GM12872 (cell line): ENCODE results near the gene RADIL.

Experiments
- TF ChIP-seq, protein P1 (sequence below): IDR thresholded peaks from 3 replicates; pipeline ENCODE4 v1.5.1; 2011; ENCODE audit warnings: low read depth, mild to moderate bottlenecking, low read length, moderate library complexity; ENCODE audit not compliant: insufficient read depth

Gene RADIL

DNA sequence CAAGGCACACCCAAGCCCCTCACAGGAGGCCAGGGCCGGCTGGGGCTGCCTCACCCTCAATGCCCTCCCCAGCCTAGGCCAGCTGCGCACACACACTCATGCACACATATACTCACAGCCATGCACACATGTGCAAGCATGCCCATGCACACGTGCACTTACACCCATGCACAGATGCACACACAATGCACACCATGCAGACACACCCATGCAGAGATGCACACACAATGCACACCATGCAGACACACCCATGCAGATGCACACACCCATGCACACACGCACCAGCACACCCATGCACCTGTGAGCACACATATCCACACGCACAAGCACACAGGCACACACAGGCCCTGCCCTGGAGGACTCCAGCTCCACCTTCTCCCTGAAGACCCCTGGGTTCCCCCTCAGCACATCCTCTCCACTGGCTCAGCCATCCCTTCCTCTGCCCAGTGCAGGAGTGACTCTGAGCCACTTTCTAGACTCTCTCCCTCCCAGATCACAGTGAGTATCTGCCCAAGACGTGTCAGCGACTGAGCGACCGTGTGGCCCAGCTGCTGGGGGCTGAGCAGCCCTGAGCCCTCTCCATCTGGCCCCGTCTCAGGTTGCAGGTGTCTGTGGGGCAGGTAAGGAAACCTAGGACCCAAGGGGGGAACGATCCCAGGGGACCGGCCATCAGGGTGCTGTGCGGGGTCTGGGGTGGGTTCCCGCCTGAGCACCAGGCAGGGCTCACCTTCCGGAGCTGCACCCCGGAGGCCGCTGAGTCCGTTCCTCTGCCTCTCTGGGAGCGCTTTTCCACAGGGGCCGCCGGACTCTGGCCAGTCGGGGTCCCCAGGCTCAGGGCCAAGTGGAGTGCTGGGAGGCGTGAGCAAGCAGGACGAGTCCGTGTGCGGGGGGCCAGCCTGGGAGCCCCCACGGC, 82.3 kb downstream of the RADIL start:
- TF ChIP-seq, protein P1, sequence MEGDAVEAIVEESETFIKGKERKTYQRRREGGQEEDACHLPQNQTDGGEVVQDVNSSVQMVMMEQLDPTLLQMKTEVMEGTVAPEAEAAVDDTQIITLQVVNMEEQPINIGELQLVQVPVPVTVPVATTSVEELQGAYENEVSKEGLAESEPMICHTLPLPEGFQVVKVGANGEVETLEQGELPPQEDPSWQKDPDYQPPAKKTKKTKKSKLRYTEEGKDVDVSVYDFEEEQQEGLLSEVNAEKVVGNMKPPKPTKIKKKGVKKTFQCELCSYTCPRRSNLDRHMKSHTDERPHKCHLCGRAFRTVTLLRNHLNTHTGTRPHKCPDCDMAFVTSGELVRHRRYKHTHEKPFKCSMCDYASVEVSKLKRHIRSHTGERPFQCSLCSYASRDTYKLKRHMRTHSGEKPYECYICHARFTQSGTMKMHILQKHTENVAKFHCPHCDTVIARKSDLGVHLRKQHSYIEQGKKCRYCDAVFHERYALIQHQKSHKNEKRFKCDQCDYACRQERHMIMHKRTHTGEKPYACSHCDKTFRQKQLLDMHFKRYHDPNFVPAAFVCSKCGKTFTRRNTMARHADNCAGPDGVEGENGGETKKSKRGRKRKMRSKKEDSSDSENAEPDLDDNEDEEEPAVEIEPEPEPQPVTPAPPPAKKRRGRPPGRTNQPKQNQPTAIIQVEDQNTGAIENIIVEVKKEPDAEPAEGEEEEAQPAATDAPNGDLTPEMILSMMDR, result no peak

DNA sequence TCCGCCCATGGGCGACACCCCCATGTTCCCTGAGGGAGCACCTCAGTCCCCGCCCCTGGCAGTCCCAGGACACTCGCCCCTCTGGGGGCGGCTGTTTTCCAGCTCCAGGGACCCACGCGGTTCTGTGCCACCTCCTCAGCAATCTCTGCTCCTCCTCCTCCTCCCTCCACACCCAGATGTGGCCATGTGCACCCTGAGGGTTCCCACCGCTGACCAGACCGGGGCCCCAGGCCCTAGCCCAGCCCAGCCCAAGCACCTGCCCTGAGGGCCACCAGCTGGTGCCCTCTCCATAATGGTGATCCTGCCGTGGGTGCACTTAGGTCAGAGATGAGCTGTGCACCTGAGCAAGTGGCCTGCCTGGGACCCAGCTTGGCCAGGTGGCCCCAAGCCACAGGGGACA, 83.0 kb downstream of the RADIL start:
- TF ChIP-seq, protein P1, result no peak

DNA sequence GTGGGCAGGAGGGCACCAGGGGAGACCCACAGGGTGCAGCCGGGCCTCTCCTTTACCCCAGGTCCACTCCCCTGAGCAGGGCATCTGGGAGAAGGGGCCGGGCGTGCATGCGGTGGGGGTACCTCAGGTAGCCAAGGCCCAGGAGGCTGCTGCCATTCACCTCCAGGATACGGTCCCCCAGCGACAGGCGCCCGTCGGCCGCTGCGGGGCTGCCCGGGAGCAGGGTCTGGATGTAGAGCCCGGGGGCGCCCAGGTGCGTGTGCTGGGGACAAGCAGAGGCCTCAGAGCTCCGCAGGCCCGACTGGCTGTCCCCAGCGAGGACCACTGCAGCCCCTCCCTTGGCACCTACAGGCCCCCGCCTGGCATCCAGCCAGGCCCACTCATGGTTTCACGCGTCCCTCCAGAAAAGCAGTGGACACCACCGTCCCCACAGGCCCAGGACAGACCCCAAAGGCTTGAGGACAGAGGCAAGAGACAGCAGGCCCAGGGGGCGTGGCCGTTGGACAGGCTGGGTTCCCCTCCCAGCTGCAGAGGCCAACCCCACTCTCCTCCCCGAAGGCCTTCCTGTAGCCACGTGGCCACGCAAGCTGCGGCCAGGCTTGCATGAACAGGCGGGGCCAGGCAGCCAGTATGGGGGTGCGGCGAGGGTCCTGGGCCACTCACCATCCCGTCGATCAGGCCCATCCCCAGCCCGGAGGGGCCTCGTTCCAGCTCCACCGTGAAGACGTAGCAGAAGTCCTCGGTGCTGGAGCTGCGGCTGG, 83.8 kb downstream of the RADIL start:
- TF ChIP-seq, protein P1, result no peak

DNA sequence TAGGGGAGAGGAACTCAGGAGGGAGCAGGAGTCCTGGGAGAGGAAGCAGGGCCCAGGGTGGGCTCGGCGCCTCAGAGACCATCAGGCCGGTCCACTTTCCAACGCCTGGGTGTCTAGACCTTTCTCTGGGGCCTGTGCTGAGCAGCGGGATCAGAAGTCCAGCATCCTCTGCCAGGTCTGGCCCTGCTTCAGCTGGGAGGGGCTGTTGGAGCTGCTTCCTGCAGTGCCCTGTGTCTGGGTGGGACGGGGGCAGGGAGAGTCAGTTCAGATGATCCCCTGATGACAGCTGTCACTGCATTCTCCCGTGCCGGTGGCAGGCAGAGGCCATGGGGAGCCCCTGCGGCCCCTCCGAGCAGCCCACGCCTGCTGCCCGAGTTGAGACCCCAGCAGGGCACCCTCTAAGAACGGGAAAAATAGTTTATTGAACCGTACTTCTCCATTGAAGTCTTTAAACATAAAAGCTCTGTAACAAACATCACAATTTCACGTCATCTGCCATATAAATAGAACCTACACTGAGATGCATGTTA, 84.7 kb downstream of the RADIL start:
- TF ChIP-seq, protein P1, result no peak

DNA sequence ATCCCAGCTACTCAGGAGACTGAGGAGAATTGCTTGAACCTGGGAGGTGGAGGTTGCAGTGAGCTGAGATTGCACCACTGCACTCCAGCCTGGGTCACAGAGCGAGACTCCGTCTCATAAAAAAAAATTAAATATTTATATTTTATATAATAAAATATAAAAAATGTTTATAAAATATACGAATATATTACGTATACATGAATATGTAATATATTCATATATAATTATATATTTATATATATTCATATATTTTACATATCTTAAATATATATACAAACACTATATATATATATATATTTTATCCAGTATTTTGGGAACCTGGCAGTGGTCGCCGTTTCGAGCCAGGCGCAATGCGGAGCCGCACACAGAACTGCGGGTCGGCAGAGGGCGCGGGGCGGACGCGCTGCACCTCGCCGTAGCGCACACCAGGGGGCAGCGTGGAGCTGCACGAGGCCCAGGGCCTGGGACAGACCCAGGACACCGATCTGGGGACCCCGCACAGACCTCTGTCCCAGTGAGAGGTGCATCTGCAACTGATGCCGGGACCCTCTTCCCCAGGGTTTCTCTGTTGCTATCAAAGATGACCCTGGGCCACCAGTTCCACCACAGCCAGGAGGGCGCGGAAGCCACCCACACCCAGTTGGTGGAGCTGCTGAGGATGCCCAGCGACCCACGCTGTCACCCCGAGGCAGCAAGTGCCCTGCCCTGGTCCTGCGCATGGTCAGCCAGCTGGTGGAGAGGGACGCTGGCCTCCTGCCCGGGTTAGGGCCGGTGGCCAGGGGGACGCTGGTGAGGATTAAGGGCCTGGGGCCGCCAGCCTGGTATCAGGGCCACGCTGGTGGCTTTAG, 85.4 kb downstream of the RADIL start:
- TF ChIP-seq, protein P1, result peak; percentile 92

DNA sequence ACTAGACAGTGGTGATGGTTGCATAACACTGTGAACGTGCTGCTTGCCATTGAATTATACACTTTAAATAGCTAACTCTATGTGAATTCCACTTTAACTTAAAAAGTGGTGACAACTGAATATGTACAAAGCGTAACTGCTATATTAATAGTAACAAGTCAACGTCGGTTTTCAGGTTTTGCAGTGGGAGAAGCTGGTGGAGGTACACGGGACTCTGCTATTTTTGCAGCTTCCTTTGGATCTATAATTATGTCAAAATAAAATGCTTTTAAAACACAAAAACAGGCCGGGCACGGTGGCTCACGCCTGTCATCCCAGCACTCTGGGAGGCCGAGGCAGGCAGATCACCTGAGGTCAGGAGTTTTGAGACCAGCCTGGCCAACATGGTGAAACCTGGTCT, 87.1 kb downstream of the RADIL start:
- TF ChIP-seq, protein P1, result no peak
